Endothelial cell (in vitro differentiated cells): ENCODE data around the gene RSRC1. TPM values are rescaled to one million over a fixed set of nuclear protein-coding genes. Genes with fewer than 3 reads are reported as not detected.

Experiments used
- DNase-seq: peaks from one replicate; pipeline ENCODE4 v3.0.0; 2021; ENCODE audit warnings: low spot score
- H3K27ac Mint-ChIP-seq: one replicate; pipeline ENCODE4 v1.8.0; 2021; ENCODE audit warnings: mixed read lengths, inconsistent platforms; ENCODE audit not compliant: unreplicated experiment
- H3K27me3 Mint-ChIP-seq: one replicate; pipeline ENCODE4 v1.8.0; 2021; ENCODE audit warnings: mild to moderate bottlenecking, moderate library complexity, mixed read lengths, inconsistent platforms; ENCODE audit not compliant: unreplicated experiment
- H3K36me3 Mint-ChIP-seq: one replicate; pipeline ENCODE4 v1.8.0; 2021; ENCODE audit warnings: mild to moderate bottlenecking, low read depth, mixed read lengths, inconsistent platforms; ENCODE audit not compliant: unreplicated experiment
- H3K4me1 Mint-ChIP-seq: one replicate; pipeline ENCODE4 v1.8.0; 2021; ENCODE audit warnings: mild to moderate bottlenecking, mixed read lengths, inconsistent platforms; ENCODE audit not compliant: unreplicated experiment
- H3K4me3 Mint-ChIP-seq: one replicate; pipeline ENCODE4 v1.8.0; 2021; ENCODE audit warnings: mild to moderate bottlenecking, mixed read lengths, inconsistent platforms; ENCODE audit not compliant: unreplicated experiment
- H3K9me3 Mint-ChIP-seq: one replicate; pipeline ENCODE4 v1.8.0; 2021; ENCODE audit warnings: mixed read lengths, inconsistent platforms; ENCODE audit not compliant: unreplicated experiment
- CTCF ChIP-seq: fragments of 200-600 bp; sonication (generic); IDR thresholded peaks from one replicate; pipeline ENCODE4 v1.5.0; 2021; ENCODE audit warnings: antibody characterized with exemption; ENCODE audit not compliant: unreplicated experiment
- total RNA-seq: library from RNA; stranded (reverse); fragmentation: NEBNext Ultra II Directional; extraction: Animal tissue kit (Norgen Biotek cat#: 25700); gene quantifications from one replicate; pipeline ENCODE4 v1.2.1, GENCODE V29; 2021; ENCODE audit not compliant: unreplicated experiment

RSRC1 gene
- total RNA-seq, 1 donor from 2014 or later, result 24.7 TPM

GRCh38 chr3:158520433-158520832 lies 410.5 kb downstream of the RSRC1 start:
- no peak for TF ChIP-seq CTCF
- H3K27ac Mint-ChIP-seq, result no peak overlapping the region
- H3K4me1 Mint-ChIP-seq, result no peaks in the 10 kb centered on the region
- H3K36me3 Mint-ChIP-seq, result peaks cover 5% of the 10 kb centered on the region
- no peak overlapping the region for H3K4me3 Mint-ChIP-seq
- no peak for DNase-seq
- H3K9me3 Mint-ChIP-seq, result no peaks in the 10 kb centered on the region
- no peaks in the 10 kb centered on the region for H3K27me3 Mint-ChIP-seq

- Mint-ChIP-seq H3K27me3 (no peaks in the 10 kb centered on the region), H3K4me1 (no peaks in the 10 kb centered on the region), H3K36me3 (no peaks in the 10 kb centered on the region), H3K9me3 (no peaks in the 10 kb centered on the region), H3K27ac (no peak overlapping the region), H3K4me3 (no peak overlapping the region)
- no peak for TF ChIP-seq CTCF
- no peak for DNase-seq
These were observed 412.6 kb downstream of the RSRC1 start for GRCh38 chr3:158522221-158523136.

- Mint-ChIP-seq H3K9me3 (no peaks in the 10 kb centered on the region), H3K27ac (no peak overlapping the region), H3K27me3 (no peaks in the 10 kb centered on the region), H3K4me3 (no peak overlapping the region), H3K4me1 (no peaks in the 10 kb centered on the region), H3K36me3 (no peaks in the 10 kb centered on the region)
- DNase-seq, result no peak
- TF ChIP-seq CTCF, result no peak
These were observed 418.3 kb downstream of the RSRC1 start for GRCh38 chr3:158528076-158528674.

- no peaks in the 10 kb centered on the region for H3K9me3 Mint-ChIP-seq
- no peaks in the 10 kb centered on the region for H3K4me1 Mint-ChIP-seq
- no peak for TF ChIP-seq CTCF
- H3K36me3 Mint-ChIP-seq, result no peaks in the 10 kb centered on the region
- no peak for DNase-seq
- no peak overlapping the region for H3K4me3 Mint-ChIP-seq
- H3K27me3 Mint-ChIP-seq, result no peaks in the 10 kb centered on the region
- H3K27ac Mint-ChIP-seq, result no peak overlapping the region
These were observed 421.4 kb downstream of the RSRC1 start for GRCh38 chr3:158531334-158531733.
